COLO668 (cell line): ENCODE measurements around the gene LRRC27.

ENCODE experiments used
- DNase-seq: peaks from one replicate; lab custom pipeline; 2025; ENCODE audit not compliant: unreplicated experiment; lab: John Stamatoyannopoulos, UW

Gene LRRC27

GRCh38 chr10:132355297-132355696 is 23.3 kb downstream of the LRRC27 start:
- no peak for DNase-seq

- no peak for DNase-seq
These were observed 23.8 kb downstream of the LRRC27 start for GRCh38 chr10:132355754-132356153.

- no peak for DNase-seq
These were observed 24.7 kb downstream of the LRRC27 start for GRCh38 chr10:132356621-132357195.

GRCh38 chr10:132357286-132358058 is 25.5 kb downstream of the LRRC27 start:
- DNase-seq: no peak

GRCh38 chr10:132359305-132360040 is 27.5 kb downstream of the LRRC27 start:
- DNase-seq: no peak

- peak; percentile 15 for DNase-seq
These were observed 28.9 kb downstream of the LRRC27 start for GRCh38 chr10:132360766-132361447.

GRCh38 chr10:132361581-132362101 is 29.6 kb downstream of the LRRC27 start:
- DNase-seq: no peak

GRCh38 chr10:132362151-132362611 is 30.2 kb downstream of the LRRC27 start:
- DNase-seq: no peak

GRCh38 chr10:132363376-132363775 is 31.4 kb downstream of the LRRC27 start:
- no peak for DNase-seq

GRCh38 chr10:132363921-132364593 is 32.1 kb downstream of the LRRC27 start:
- DNase-seq: no peak

- no peak for DNase-seq
These were observed 32.6 kb downstream of the LRRC27 start for GRCh38 chr10:132364594-132364970.

GRCh38 chr10:132365102-132365501 is 33.1 kb downstream of the LRRC27 start:
- no peak for DNase-seq

GRCh38 chr10:132366006-132366405 is 34.0 kb downstream of the LRRC27 start:
- DNase-seq: no peak

- DNase-seq: no peak
These were observed 34.5 kb downstream of the LRRC27 start for GRCh38 chr10:132366499-132366898.

GRCh38 chr10:132368391-132368790 is 36.4 kb downstream of the LRRC27 start:
- no peak for DNase-seq

GRCh38 chr10:132368881-132369635 is 37.1 kb downstream of the LRRC27 start:
- DNase-seq: no peak

GRCh38 chr10:132369636-132370185 is 37.7 kb downstream of the LRRC27 start:
- DNase-seq: no peak

- DNase-seq: no peak
These were observed 38.7 kb downstream of the LRRC27 start for GRCh38 chr10:132370426-132371340.
